Measurements from ENCODE around the gene NUP210.

The NUP210 gene

DNA sequence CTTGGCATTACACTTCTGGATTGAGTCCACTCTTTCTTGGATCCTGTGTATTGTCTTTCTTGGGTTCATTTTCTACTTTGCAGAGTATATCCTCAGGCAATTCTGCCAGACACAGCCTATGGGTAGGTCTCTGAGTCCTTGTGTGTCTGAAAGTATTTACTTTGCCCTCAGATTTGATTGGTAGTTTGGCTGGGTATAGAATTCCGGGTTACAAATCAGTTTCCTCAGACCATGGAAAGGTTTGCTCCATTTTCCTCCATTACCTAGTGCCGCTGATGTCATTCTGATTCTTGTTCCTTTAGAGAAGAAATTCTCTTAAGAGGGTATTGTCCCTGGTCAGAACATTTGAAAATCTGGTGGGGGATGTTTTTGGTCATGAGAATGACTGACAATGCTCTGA lies 133.2 kb downstream of the NUP210 start:
- DNase-seq, result no peak

- DNase-seq, result no peak
Measured at GRCh38 chr3:13285007-13285567, 135.0 kb downstream of the NUP210 start.

- no peak for DNase-seq
Measured at GRCh38 chr3:13283877-13284264, 136.3 kb downstream of the NUP210 start.

- peak; percentile 69 for DNase-seq
Measured at GRCh38 chr3:13282986-13283876, 136.9 kb downstream of the NUP210 start.

- no peak for DNase-seq
Measured at GRCh38 chr3:13282358-13282985, 137.7 kb downstream of the NUP210 start.

DNA sequence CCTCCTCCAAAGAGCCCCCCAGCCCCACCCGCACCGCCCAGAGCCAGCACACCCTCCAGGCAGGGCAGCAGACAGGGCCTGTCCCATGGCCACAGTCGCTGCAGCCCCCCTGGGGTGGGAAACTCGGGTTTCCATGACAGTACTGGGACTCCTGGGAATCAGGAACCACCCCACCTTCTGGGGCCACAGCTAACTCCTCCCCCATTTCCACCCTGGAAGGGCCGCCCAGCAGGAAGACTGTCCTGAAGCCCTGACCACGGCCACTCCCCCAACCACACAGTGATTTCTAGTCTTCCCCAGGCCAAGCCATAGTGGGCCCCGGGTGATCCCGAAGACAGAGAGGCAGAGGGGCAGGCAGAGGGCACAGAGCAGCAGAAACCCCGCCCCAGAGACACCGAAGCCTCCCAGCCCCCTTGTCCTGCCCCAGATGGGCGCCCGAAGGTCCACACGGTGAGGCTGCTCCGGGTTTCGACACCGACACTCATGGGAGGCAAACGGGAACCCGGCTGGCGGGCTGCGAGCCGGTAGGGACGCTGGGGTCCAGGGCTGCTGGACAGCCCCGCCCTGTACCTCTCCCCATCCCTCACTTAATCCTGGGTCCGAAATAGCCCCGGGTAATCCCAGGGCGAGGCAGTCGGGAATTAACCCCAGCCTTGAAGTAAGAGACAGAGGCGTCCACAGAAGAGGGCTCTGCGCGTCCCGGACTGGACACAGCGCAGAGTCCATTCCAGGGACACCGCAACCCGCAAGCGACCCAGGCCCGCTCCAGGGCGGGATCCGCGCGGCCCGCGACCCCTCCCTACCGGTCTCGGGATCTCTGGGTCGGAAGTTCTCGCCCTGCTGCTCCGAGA lies 138.4 kb downstream of the NUP210 start:
- DNase-seq, result peak; percentile 50

- DNase-seq, result no peak
Measured at GRCh38 chr3:13280811-13281506, 139.2 kb downstream of the NUP210 start.

DNA sequence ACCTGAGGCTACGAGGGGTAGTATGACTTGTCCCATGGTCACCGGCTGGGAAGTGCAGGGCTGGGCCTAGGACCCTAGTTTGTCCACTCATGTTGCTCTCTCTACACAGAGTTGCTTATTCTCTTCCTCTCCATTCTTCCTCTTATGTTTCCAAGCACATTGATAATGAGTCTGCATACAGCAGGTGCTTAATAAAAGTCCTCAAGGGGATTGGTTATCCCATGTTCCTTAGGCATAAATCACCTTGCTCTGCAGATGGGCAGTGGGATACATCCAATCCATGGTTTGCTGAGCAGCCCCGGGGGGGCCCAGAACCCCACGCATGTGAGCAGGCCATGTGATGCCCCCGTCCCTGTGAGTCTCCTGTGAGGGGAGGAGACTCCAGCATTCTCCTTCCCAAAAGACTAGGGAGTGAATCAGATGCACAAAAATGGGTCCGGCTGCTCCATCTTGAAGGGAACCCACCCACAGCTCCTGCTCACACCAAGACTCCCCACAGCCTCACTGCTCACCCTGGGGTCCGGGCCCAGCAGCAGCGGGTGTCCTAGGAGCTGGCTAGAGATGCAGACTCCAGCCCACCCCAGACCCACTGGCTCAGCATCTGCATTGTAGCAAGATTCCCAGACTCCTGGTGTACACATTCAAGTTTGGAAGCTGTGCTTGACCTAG lies 139.9 kb downstream of the NUP210 start:
- no peak for DNase-seq

DNA sequence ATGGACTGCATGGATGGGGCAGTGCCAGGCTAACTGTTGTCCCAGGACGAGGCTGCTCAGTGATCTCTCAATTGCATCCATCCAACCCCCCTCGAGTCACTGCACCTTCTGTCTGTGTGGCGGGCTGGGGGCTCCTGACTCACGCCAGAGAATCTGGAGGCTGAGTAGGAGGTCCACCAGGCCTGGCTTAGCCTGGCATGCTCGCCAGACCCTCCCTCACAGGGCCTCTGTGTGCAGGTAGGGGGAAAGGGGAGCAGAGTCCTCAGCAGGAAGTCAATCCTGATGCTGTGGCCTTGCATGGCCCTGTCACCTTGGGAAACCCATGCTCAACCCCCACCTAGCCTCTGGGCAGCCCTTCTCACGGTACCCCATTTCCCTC lies 140.6 kb downstream of the NUP210 start:
- DNase-seq, result no peak

DNA sequence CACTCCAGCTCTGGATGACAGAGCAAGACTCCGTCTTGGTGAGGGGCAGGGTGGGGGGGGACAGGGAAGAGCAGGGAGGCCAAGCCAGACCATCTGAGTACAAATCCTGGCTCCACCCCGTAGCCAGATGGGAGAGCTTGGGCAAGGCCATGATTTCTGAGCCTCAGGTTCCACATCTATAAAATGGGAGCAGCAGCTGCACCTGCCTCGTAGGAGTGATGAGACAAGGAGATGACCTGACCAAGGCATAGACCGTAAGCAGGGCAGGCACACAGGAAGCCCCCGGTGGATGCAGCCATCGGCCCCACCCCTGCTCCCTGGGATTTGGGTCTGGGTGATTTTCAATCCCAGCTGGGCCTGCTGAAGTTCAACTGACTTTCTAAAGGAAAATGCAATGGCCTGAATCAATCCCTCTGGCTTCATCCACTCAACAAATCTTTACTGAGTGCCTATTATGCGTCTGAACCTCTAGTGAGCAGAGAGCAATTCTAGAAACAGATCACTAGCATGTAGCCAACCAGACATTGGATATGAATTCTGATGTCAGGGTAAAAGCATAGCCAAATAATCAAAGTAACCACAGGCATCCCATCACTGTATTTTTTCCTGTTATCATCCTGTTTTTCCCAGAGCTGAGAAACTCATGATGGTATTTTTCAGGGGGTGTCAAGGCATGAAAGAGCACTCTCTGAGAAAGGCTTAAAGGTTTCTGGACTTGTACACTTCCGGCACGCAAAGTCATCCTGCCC lies 141.2 kb downstream of the NUP210 start:
- DNase-seq, result no peak

GRCh38 chr3:13277860-13278531 lies 142.1 kb downstream of the NUP210 start:
- DNase-seq, result no peak

DNA sequence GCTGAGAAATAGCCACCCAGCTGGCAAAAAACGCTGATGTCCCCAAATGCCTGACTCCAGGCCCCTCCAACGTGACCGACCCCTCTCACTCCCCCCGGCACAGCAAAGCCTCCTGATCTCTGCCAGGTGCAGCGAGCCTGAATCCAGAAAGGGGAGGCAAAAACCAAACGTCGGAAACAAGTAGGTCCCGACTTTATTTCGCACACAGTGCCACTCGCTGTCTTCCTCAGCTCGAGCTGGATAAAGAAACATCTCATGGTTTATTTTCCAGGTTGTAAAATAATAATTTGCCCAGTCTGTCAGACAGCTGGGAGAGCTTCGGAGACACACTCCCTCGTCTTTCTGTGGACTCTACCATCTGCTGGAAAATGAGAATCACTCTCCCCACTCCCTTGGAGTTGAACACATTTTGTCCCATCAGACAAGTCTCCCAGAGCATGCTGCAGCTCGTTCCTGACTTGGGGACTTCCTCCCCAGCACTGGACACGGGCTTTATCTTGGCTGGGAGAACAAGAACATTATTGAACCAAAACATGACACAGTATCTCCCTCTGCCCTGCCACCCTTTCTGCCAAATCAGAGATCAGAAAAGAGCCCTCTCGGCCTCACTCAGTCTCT lies 142.8 kb downstream of the NUP210 start:
- DNase-seq, result no peak

DNA sequence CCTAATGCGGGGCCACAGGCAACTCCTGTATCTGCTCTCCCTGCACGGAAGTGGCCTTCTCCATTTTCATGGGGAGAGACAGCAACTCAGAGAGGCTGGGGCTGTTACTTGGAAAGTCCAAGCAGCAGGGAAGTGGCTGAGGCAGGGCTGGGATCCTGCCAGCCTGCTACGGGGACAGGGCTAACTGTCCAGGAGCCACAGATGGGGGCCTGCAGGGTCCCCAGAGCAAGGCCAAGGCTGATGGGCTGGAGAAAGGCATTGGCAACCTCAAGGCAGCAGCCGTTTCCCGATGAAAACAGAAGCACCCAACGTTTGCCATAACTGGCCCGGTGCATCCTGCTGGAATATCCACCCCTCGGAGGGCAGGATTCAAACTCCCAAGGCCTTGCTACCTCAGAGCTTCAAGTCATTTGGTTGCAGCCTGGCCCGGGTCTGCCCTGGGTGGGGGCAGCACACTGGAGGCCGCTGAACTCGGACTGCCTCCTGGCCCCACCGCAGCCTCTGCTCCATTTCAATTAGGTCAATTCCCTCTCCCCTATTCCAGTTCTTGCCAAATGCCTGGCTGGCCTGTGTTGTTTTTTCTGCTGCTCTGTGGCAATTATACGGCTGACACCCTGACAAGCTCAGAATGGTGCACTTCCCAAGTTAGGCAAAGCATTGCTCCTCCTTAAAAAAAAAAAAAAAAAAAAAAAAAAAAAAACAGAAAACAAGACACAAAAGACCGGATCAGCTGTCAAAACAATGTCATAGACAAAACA lies 143.5 kb downstream of the NUP210 start:
- no peak for DNase-seq

GRCh38 chr3:13275376-13276005 lies 144.6 kb downstream of the NUP210 start:
- DNase-seq, result no peak

DNA sequence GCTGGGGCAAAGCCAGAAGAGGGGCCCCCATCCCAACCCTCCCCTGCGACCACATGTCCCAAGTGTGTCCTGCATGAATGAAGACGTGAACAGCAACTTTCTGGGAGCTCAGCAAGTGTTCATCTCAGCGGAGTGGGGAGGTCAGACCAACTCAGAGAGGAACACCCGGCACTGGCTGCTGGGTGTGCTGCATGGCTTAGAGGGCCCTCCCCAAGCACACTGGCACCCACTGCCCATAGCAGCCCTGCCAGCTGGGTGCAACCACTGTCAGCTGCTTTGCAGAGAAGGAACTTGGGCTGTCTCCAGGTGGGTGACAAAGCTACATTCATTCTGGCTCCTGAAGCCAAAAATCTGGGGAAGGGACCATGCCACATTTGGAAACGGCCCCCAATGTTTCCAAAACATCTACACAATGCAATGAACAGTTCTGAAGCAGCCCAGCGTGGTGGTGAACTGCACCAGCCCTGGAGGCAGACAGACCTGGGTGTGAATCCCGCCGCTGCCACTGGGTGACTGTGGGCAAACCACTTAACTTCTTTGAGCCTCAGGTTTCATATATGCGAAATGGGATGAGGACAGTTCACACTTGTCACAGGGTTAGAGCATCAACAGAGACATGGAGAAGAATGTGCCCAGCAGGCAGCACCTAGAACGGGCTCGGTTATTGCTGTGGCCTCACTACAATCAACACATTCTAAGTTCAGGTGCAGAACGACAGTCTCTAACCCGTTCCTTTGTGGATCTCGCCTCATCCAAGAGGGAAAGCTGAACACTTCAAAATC lies 145.4 kb downstream of the NUP210 start:
- DNase-seq, result no peak

DNA sequence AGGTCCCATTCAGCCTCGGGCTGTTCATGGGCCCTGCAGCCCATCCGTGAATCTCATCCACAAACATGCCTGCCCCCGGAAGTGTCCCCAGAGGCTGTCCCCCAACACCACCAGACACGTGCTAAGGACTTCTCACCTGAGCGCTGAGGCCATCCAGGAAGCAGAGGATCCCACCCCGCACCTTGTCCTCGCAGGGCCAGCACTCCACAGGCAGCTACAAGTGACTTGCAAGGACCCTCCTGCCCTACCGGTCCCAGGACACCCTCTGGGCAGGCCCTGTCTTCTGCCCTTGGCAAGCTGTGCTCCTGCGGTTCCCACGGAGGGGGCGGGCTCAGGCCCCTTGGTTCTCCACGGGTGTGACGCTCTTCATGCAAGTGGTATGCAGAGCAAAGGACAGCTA lies 146.0 kb downstream of the NUP210 start:
- DNase-seq, result no peak

DNA sequence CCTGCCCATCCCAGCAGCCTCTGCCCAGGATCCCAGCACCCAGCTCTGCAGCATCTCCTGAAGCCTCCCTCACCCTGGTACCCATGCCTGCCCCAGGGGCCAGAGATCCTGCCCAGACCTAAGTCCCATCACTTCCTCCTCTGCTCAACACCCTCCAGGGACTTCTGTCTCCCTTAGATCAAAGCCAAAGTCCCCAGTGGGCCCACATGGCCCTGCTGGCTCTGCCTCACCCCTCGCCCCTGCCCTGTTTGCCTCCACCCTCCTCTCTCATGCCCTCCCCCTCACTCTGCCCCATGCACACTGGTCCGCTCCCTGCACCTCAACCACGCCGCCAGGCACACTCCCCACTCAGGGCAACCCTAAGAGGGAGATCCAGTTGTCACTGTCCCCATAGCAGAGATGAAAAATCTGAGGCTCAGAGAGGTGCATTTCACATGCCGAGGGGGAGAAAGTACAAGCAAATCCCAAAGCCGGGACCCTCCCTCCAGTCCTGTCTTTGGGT lies 146.5 kb downstream of the NUP210 start:
- no peak for DNase-seq

Data from NCI-H510A treated with DMSO at 0.1 percent for 48 hours (cell line).